WTC11 (cell line): ENCODE measurements around the gene DEPDC1B. TPM values are rescaled to one million over a fixed set of nuclear protein-coding genes. Genes with fewer than 3 reads are reported as not detected.

ENCODE experiments used
- ATAC-seq: fragments of 200-7000 bp; cut with Tn5 transposase; 2 replicates; pipeline ENCODE4 v1.10.0; 2021; ENCODE audit warnings: mild to moderate bottlenecking, moderate library complexity
- CTCF ChIA-PET: fragments of 300-600 bp; sonication (Branson Sonifier 250); formaldehyde crosslinking; loops from one replicate; lab custom pipeline; 2021; ENCODE audit warnings: antibody characterized with exemption; lab: Charles Lee
- POLR2A ChIA-PET: fragments of 350-600 bp; sonication (Branson Sonifier 250); formaldehyde crosslinking; loops from one replicate; lab custom pipeline; 2021; ENCODE audit warnings: antibody characterized with exemption; lab: Charles Lee
- DNase-seq: peaks from one replicate; pipeline ENCODE4 v3.0.0; 2021; ENCODE audit warnings: low spot score
- H3K27ac Mint-ChIP-seq: 2 replicates; pipeline ENCODE4 v1.8.0; 2021; ENCODE audit warnings: mixed read lengths
- H3K27me3 Mint-ChIP-seq: 2 replicates; pipeline ENCODE4 v1.8.0; 2021; ENCODE audit warnings: low read depth, mild to moderate bottlenecking, moderate library complexity, mixed read lengths
- H3K36me3 Mint-ChIP-seq: 2 replicates; pipeline ENCODE4 v1.8.0; 2021; ENCODE audit warnings: mixed read lengths
- H3K4me1 Mint-ChIP-seq: 2 replicates; pipeline ENCODE4 v1.8.0; 2022; ENCODE audit warnings: mixed read lengths
- H3K4me3 Mint-ChIP-seq: 2 replicates; pipeline ENCODE4 v1.8.0; 2021; ENCODE audit warnings: mild to moderate bottlenecking, moderate library complexity, mixed read lengths
- H3K9me3 Mint-ChIP-seq: 2 replicates; pipeline ENCODE4 v1.8.0; 2021; ENCODE audit warnings: mixed read lengths
- AFF4 ChIP-seq: sonication (generic); formaldehyde crosslinking; IDR thresholded peaks from 2 replicates; pipeline ENCODE4 v1.8.1; 2023; ENCODE audit warnings: mild to moderate bottlenecking, missing genetic modification reagents, borderline replicate concordance
- CREB1 ChIP-seq: sonication (generic); formaldehyde crosslinking; IDR thresholded peaks from 2 replicates; pipeline ENCODE4 v1.8.0; 2023; ENCODE audit warnings: mild to moderate bottlenecking, missing genetic modification reagents
- CREM ChIP-seq: sonication (generic); formaldehyde crosslinking; IDR thresholded peaks from 2 replicates; pipeline ENCODE4 v1.8.1; 2022; ENCODE audit warnings: mild to moderate bottlenecking, missing genetic modification reagents, moderate library complexity
- E2F4 ChIP-seq: sonication (generic); formaldehyde crosslinking; IDR thresholded peaks from 2 replicates; pipeline ENCODE4 v1.8.1; 2022; ENCODE audit warnings: low read depth, mild to moderate bottlenecking, moderate library complexity, missing genetic modification reagents, borderline replicate concordance
- ERG ChIP-seq: fragments of 250-450 bp; sonication (Bioruptor Pico); IDR thresholded peaks from 2 replicates; pipeline ENCODE4 v1.8.0; 2021; ENCODE audit warnings: mild to moderate bottlenecking
- HMGA2 ChIP-seq: fragments of 250-450 bp; sonication (Bioruptor Pico); IDR thresholded peaks from 2 replicates; pipeline ENCODE4 v1.4.0; 2021; ENCODE audit warnings: mild to moderate bottlenecking, moderate library complexity
- JUN ChIP-seq: sonication (generic); formaldehyde crosslinking; IDR thresholded peaks from 2 replicates; pipeline ENCODE4 v1.8.0; 2023; ENCODE audit warnings: mild to moderate bottlenecking, missing genetic modification reagents
- MAX ChIP-seq: sonication (generic); formaldehyde crosslinking; IDR thresholded peaks from 2 replicates; pipeline ENCODE4 v1.8.0; 2022; ENCODE audit warnings: mild to moderate bottlenecking, missing genetic modification reagents
- MYBL2 ChIP-seq: sonication (generic); formaldehyde crosslinking; IDR thresholded peaks from 2 replicates; pipeline ENCODE4 v1.8.1; 2023; ENCODE audit warnings: mild to moderate bottlenecking, moderate library complexity, missing genetic modification reagents
- NFE2L1 ChIP-seq: sonication (generic); formaldehyde crosslinking; IDR thresholded peaks from 2 replicates; pipeline ENCODE4 v1.8.1; 2023; ENCODE audit warnings: missing genetic modification reagents
- PRDM15 ChIP-seq: sonication (generic); formaldehyde crosslinking; IDR thresholded peaks from 2 replicates; pipeline ENCODE4 v1.8.0; 2022; ENCODE audit warnings: missing genetic modification reagents
- SMAD4 ChIP-seq: sonication (generic); formaldehyde crosslinking; IDR thresholded peaks from 2 replicates; pipeline ENCODE4 v1.8.0; 2022; ENCODE audit warnings: mild to moderate bottlenecking, missing genetic modification reagents
- USF1 ChIP-seq: sonication (generic); formaldehyde crosslinking; IDR thresholded peaks from 2 replicates; pipeline ENCODE4 v1.8.0; 2022; ENCODE audit warnings: mild to moderate bottlenecking, missing genetic modification reagents
- ZMAT4 ChIP-seq: fragments of 250-450 bp; sonication (Bioruptor Pico); IDR thresholded peaks from 2 replicates; pipeline ENCODE4 v1.9.0; 2021; ENCODE audit warnings: mild to moderate bottlenecking
- ZNF232 ChIP-seq: sonication (generic); formaldehyde crosslinking; IDR thresholded peaks from 2 replicates; pipeline ENCODE4 v1.8.0; 2022; ENCODE audit warnings: mild to moderate bottlenecking, missing genetic modification reagents
- total RNA-seq: library from RNA; stranded (reverse); gene quantifications from 3 replicates; pipeline ENCODE4 v1.2.3, GENCODE V29; 2021

The DEPDC1B gene
- total RNA-seq, 1 experiment from 2014 or later, result 55.1 TPM

GRCh38 chr5:60611099-60611740, 88.7 kb downstream of the DEPDC1B start:
- H3K4me3 Mint-ChIP-seq, result no peak overlapping the region
- DNase-seq (no peak), ATAC-seq (no peak)
- ChIA-PET POLR2A (no interaction called here), CTCF (no interaction called here)
- H3K27me3 Mint-ChIP-seq, result no peaks in the 10 kb centered on the region
- H3K36me3 Mint-ChIP-seq, result peaks cover 31% of the 10 kb centered on the region
- peaks cover 25% of the 10 kb centered on the region for H3K9me3 Mint-ChIP-seq
- H3K27ac Mint-ChIP-seq, result no peak overlapping the region
- TF ChIP-seq JUN, result no peak
- TF ChIP-seq PRDM15 (CRISPR knock-in tag), result no peak
- no peak for TF ChIP-seq E2F4 (CRISPR knock-in tag)
- TF ChIP-seq AFF4, result no peak
- no peak for TF ChIP-seq USF1 (CRISPR knock-in tag)
- TF ChIP-seq MAX (CRISPR knock-in tag), result no peak
- TF ChIP-seq CREB1 (CRISPR knock-in tag), result no peak
- no peak for TF ChIP-seq CREM (CRISPR knock-in tag)
- no peak for TF ChIP-seq MYBL2
- TF ChIP-seq HMGA2 (CRISPR knock-in tag), result no peak
- TF ChIP-seq ZNF232 (CRISPR knock-in tag), result no peak
- TF ChIP-seq ERG (CRISPR knock-in tag), result no peak
- TF ChIP-seq NFE2L1, result no peak
- no peak for TF ChIP-seq ZMAT4
- TF ChIP-seq SMAD4 (CRISPR knock-in tag), result no peak
- no peaks in the 10 kb centered on the region for H3K4me1 Mint-ChIP-seq
